NCI-H1092 (cell line): Measurements from ENCODE around the gene LUC7L.

ENCODE experiments used
- DNase-seq: peaks from one replicate; lab custom pipeline; 2025; lab: John Stamatoyannopoulos, UW

The LUC7L gene

GRCh38 chr16:142405-142967 is 86.8 kb downstream of the LUC7L start:
- no peak for DNase-seq

GRCh38 chr16:140175-140857 is 88.9 kb downstream of the LUC7L start:
- no peak for DNase-seq
